Activated CD8-positive, alpha-beta memory T cell treated with anti-CD3 and anti-CD28 coated beads for 48 hours (primary cell): Measurements from ENCODE around the gene OR51B4.
"Not testable (repeated sequence)": the region's sequence is repeated elsewhere in the genome, so short reads cannot be mapped to it uniquely, and the experiment has no call there.

ENCODE experiments used
- DNase-seq, 3 experiments: peaks; one replicate each; pipeline ENCODE4 v3.0.0-alpha.2; 2020; ENCODE audit warnings: low read depth in 2 of 3, low spot score in 2 of 3

The OR51B4 gene

GRCh38 chr11:5275369-5276110 lies 26.2 kb downstream of the OR51B4 start:
- DNase-seq = no peak

GRCh38 chr11:5274395-5274794 lies 27.4 kb downstream of the OR51B4 start:
- DNase-seq = no peak

- DNase-seq = no peak
Observed at GRCh38 chr11:5272395-5273017, 29.2 kb downstream of the OR51B4 start.

- no peak for DNase-seq
Observed at GRCh38 chr11:5269715-5270147, 32.0 kb downstream of the OR51B4 start, which contains the start of gene HBE1. TSS of gene HBE1 (minus strand) at chr11:5269945. CDS start at chr11:5269890, 55 bp downstream.

GRCh38 chr11:5267033-5267563 lies 34.6 kb downstream of the OR51B4 start:
- DNase-seq = no peak

- DNase-seq = no peak
Observed at GRCh38 chr11:5266609-5267008, 35.1 kb downstream of the OR51B4 start.

- no peak for DNase-seq
Observed at GRCh38 chr11:5265832-5266231, 35.9 kb downstream of the OR51B4 start.

GRCh38 chr11:5258543-5259262 lies 43.0 kb downstream of the OR51B4 start:
- no peak for DNase-seq

- DNase-seq = no peak
Observed at GRCh38 chr11:5257296-5257695, 44.5 kb downstream of the OR51B4 start.

- DNase-seq = not testable (repeated sequence)
Observed at GRCh38 chr11:5254646-5255413, 46.9 kb downstream of the OR51B4 start, which contains the start of gene HBG2. TSS of gene HBG2 (minus strand) at chr11:5254781. CDS start at chr11:5254728, 53 bp downstream.

- DNase-seq = not testable (repeated sequence)
Observed at GRCh38 chr11:5254023-5254422, 47.7 kb downstream of the OR51B4 start.

GRCh38 chr11:5253440-5253839 lies 48.3 kb downstream of the OR51B4 start:
- not testable (repeated sequence) for DNase-seq

GRCh38 chr11:5252919-5253265 lies 48.9 kb downstream of the OR51B4 start:
- DNase-seq = no peak

- no peak for DNase-seq
Observed at GRCh38 chr11:5252192-5252918, 49.4 kb downstream of the OR51B4 start.

GRCh38 chr11:5251746-5252145 lies 50.0 kb downstream of the OR51B4 start:
- no peak for DNase-seq
